Fibroblast of lung (primary cell): Measurements from ENCODE around the gene PPP1R3D. TPM values are rescaled to one million over a fixed set of nuclear protein-coding genes. Genes with fewer than 3 reads are reported as not detected.

Experiments used
- DNase-seq, 2 donors: peaks; one replicate each; pipeline versions ENCODE4 v3.0.0 to v3.0.0-alpha.2; 2010; ENCODE audit warnings: low read depth in 2 of 2
- H2AFZ ChIP-seq: 2 replicates; pipeline ENCODE4 v1.5.1; 2012; ENCODE audit warnings: low read length, control low read depth, inconsistent platforms
- H3K27ac ChIP-seq: 2 replicates; pipeline ENCODE4 v1.5.1; 2011; ENCODE audit warnings: low read length, control low read depth; ENCODE audit not compliant: insufficient read depth
- H3K27me3 ChIP-seq: 2 replicates; pipeline ENCODE4 v1.5.1; 2011; ENCODE audit warnings: mild to moderate bottlenecking, low read length; ENCODE audit not compliant: control insufficient read depth, insufficient read depth
- H3K36me3 ChIP-seq: 2 replicates; pipeline ENCODE4 v1.5.1; 2011; ENCODE audit warnings: low read length; ENCODE audit not compliant: control insufficient read depth, insufficient read depth
- H3K4me1 ChIP-seq: 2 replicates; pipeline ENCODE4 v1.5.1; 2011; ENCODE audit warnings: low read length; ENCODE audit not compliant: control insufficient read depth, insufficient read depth; ENCODE audit errors: extremely low read depth
- H3K4me2 ChIP-seq: 2 replicates; pipeline ENCODE4 v1.5.1; 2011; ENCODE audit warnings: low read length, control low read depth; ENCODE audit not compliant: insufficient read depth; ENCODE audit errors: extremely low read depth
- H3K4me3 ChIP-seq, 4 experiments: fragments of 200-600 bp in 1 of 4; sonication (generic) in 1 of 4; replicated peaks in 1 of 4; 2 replicates each; pipeline ENCODE4 v1.5.1; 2011 to 2016; ENCODE audit warnings: low read length in 4 of 4, low read depth in 3 of 4, mild to moderate bottlenecking in 3 of 4, control low read depth in 2 of 4, inconsistent platforms in 1 of 4, mixed read lengths in 1 of 4; ENCODE audit not compliant: insufficient read depth in 1 of 4; ENCODE audit errors: control extremely low read depth in 1 of 4
- H3K79me2 ChIP-seq: 2 replicates; pipeline ENCODE4 v1.5.1; 2012; ENCODE audit warnings: mild to moderate bottlenecking, low read length, inconsistent platforms; ENCODE audit not compliant: control insufficient read depth, insufficient read depth
- H3K9ac ChIP-seq: 2 replicates; pipeline ENCODE4 v1.5.1; 2011; ENCODE audit warnings: mild to moderate bottlenecking, low read length, control low read depth; ENCODE audit not compliant: insufficient read depth
- H3K9me3 ChIP-seq: 2 replicates; pipeline ENCODE4 v1.5.1; 2012; ENCODE audit warnings: low read depth, low read length; ENCODE audit not compliant: control insufficient read depth, insufficient read depth
- H4K20me1 ChIP-seq: 2 replicates; pipeline ENCODE4 v1.5.1; 2011; ENCODE audit warnings: low read length; ENCODE audit not compliant: control insufficient read depth, insufficient read depth; ENCODE audit errors: extremely low read depth
- CTCF ChIP-seq, 2 donors: IDR thresholded peaks in 1 of 2; conservative IDR thresholded peaks in 1 of 2; 1 replicate in 1 of 2; 2 replicates in 1 of 2; pipeline ENCODE4 v1.5.1; 2011 to 2012; ENCODE audit warnings: low read length in 2 of 2, control low read depth in 1 of 2, inconsistent platforms in 1 of 2, low read depth in 1 of 2, mild to moderate bottlenecking in 1 of 2
- EZH2 ChIP-seq: IDR thresholded peaks from 2 replicates; pipeline ENCODE4 v1.5.1; 2012; ENCODE audit warnings: low read length, control low read depth, mild to moderate bottlenecking; ENCODE audit errors: missing control alignments
- polyA plus RNA-seq, 2 donors: library from polyadenylated mRNA; depleted of rRNA in 1 of 2; stranded (reverse) in 1 of 2; unstranded in 1 of 2; fragments of >200 nt; gene quantifications; 2 replicates each; pipeline ENCODE4 v1.2.1, GENCODE V29; 2011 to 2012; ENCODE audit warnings: missing spikeins in 1 of 2
- total RNA-seq: library from RNA; depleted of rRNA; stranded (reverse); fragments of >200 nt; gene quantifications from 2 replicates; pipeline ENCODE4 v1.2.1, GENCODE V29; 2014

The PPP1R3D gene
- total and polyA plus RNA-seq, 2 donors (not counting 1 experiment from before 2014, with no cell fraction given) = 2.6 to 7.4 TPM

DNA sequence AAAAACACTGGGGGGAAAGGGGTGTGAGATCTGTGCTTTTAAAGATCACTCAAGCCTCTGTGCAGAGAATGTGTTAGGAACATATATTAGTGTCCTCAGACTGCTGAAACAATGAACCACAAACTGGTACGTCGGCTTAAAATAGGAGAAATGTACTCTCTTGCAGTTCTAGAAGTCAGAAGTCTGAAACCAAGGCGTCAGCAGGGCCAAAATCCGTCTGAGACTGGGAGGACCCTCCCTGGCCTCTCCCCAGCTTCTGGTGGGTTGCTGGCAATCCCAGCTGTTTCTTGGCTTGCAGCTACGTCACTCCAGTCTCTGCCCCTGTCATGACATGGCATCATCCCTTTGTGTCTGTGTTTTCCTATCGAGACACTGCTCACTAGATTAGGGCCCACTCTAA lies 22.1 kb upstream of the PPP1R3D start:
- Histone ChIP-seq H3K4me2 (no peak overlapping the region), H3K4me1 (no peaks in the 10 kb centered on the region), H3K27me3 (no peaks in the 10 kb centered on the region), H3K27ac (no peak overlapping the region), H3K36me3 (no peaks in the 10 kb centered on the region), H3K9me3 (no peaks in the 10 kb centered on the region), H4K20me1 (no peaks in the 10 kb centered on the region), H2AFZ (no peak overlapping the region), H3K4me3 (no peak overlapping the region), H3K79me2 (no peaks in the 10 kb centered on the region), H3K9ac (no peak overlapping the region)
- TF ChIP-seq CTCF (conservative IDR thresholded peaks at IDR 0.05 in 1 of 2, IDR thresholded peaks at IDR 0.05 in 1 of 2; ENCODE audit: low read depth in 1 of 2, low read length in 2 of 2) (no peak), EZH2 (no peak)
- no peak for DNase-seq

GRCh38 chr20:59961423-59961822 lies 21.3 kb upstream of the PPP1R3D start:
- H2AFZ ChIP-seq = no peak overlapping the region
- TF ChIP-seq CTCF (conservative IDR thresholded peaks at IDR 0.05 in 1 of 2, IDR thresholded peaks at IDR 0.05 in 1 of 2; ENCODE audit: low read depth in 1 of 2, low read length in 2 of 2) = no peak
- no peak for TF ChIP-seq EZH2
- H3K27ac ChIP-seq = no peak overlapping the region
- no peak overlapping the region for H3K4me2 ChIP-seq
- no peak for DNase-seq
- H3K4me1 ChIP-seq = no peaks in the 10 kb centered on the region
- H3K36me3 ChIP-seq = no peaks in the 10 kb centered on the region
- H3K4me3 ChIP-seq = no peak overlapping the region
- H4K20me1 ChIP-seq = no peaks in the 10 kb centered on the region
- no peaks in the 10 kb centered on the region for H3K9me3 ChIP-seq
- no peak overlapping the region for H3K9ac ChIP-seq
- H3K79me2 ChIP-seq = no peaks in the 10 kb centered on the region
- no peaks in the 10 kb centered on the region for H3K27me3 ChIP-seq

DNA sequence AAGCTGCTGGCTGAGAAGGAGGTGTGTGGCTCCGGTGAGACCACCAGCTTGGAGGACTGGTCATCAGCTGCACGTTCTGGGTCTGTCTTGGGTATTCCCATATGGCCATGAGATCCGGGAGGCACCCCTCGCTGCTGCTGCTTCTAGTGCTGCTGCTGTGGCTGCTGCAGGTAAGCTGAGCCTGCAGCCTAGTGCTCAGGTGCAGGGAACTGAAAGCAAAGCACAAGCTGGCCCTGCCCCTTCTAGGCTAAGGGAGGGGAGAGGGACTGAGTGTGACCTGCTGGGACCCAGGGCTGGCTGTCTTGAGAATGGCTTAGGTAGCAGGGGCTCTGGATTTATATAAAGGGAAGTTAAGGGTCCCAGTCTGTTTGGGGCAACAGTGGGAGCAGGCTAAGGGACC lies 18.5 kb upstream of the PPP1R3D start:
- Histone ChIP-seq H3K36me3 (no peaks in the 10 kb centered on the region), H3K27me3 (no peaks in the 10 kb centered on the region), H4K20me1 (no peaks in the 10 kb centered on the region), H3K79me2 (no peaks in the 10 kb centered on the region), H2AFZ (no peak overlapping the region), H3K4me2 (no peak overlapping the region), H3K9ac (no peak overlapping the region), H3K4me3 (no peak overlapping the region), H3K27ac (no peak overlapping the region), H3K9me3 (no peaks in the 10 kb centered on the region), H3K4me1 (no peaks in the 10 kb centered on the region)
- TF ChIP-seq CTCF (conservative IDR thresholded peaks at IDR 0.05 in 1 of 2, IDR thresholded peaks at IDR 0.05 in 1 of 2; ENCODE audit: low read depth in 1 of 2, low read length in 2 of 2) (no peak), EZH2 (no peak)
- DNase-seq = no peak
